ENCODE measurements around the gene SEMA5A.

SEMA5A gene

GRCh38 chr5:9054821-9055589 lies 490.9 kb downstream of the SEMA5A start:
- H3K9me3 Mint-ChIP-seq = peaks cover 4% of the 10 kb centered on the region
- no peaks in the 10 kb centered on the region for H3K27me3 Mint-ChIP-seq (ENCODE audit: low read depth)
- no peaks in the 10 kb centered on the region for H3K4me1 Mint-ChIP-seq (ENCODE audit: low read depth)
- no peak overlapping the region for H3K4me3 Mint-ChIP-seq
- no peaks in the 10 kb centered on the region for H3K36me3 Mint-ChIP-seq (ENCODE audit: low read depth)
- H3K27ac Mint-ChIP-seq = no peak overlapping the region

GRCh38 chr5:9054322-9054721 lies 491.6 kb downstream of the SEMA5A start:
- H3K4me1 Mint-ChIP-seq (ENCODE audit: low read depth) = no peaks in the 10 kb centered on the region

GRCh38 chr5:9052421-9052820 lies 493.5 kb downstream of the SEMA5A start:
- H3K27ac Mint-ChIP-seq = no peak overlapping the region
- H3K36me3 Mint-ChIP-seq (ENCODE audit: low read depth) = no peaks in the 10 kb centered on the region
- H3K9me3 Mint-ChIP-seq = peaks cover 9% of the 10 kb centered on the region
- H3K4me1 Mint-ChIP-seq (ENCODE audit: low read depth) = no peaks in the 10 kb centered on the region
- no peaks in the 10 kb centered on the region for H3K27me3 Mint-ChIP-seq (ENCODE audit: low read depth)
- H3K4me3 Mint-ChIP-seq = no peak overlapping the region

More at GRCh38 chr5:9054322-9054721, 491.6 kb downstream of the SEMA5A start:
- Mint-ChIP-seq H3K27me3 (ENCODE audit: low read depth) (no peaks in the 10 kb centered on the region), H3K36me3 (ENCODE audit: low read depth) (no peaks in the 10 kb centered on the region), H3K27ac (no peak overlapping the region), H3K4me3 (no peak overlapping the region), H3K9me3 (peaks cover 8% of the 10 kb centered on the region)

GRCh38 chr5:9051779-9052178 lies 494.1 kb downstream of the SEMA5A start:
- peaks cover 9% of the 10 kb centered on the region for H3K9me3 Mint-ChIP-seq
- H3K4me1 Mint-ChIP-seq (ENCODE audit: low read depth) = no peaks in the 10 kb centered on the region
- H3K27ac Mint-ChIP-seq = no peak overlapping the region
- no peaks in the 10 kb centered on the region for H3K36me3 Mint-ChIP-seq (ENCODE audit: low read depth)
- H3K4me3 Mint-ChIP-seq = no peak overlapping the region
- no peaks in the 10 kb centered on the region for H3K27me3 Mint-ChIP-seq (ENCODE audit: low read depth)

- Mint-ChIP-seq H3K36me3 (ENCODE audit: low read depth) (no peaks in the 10 kb centered on the region), H3K4me3 (no peak overlapping the region), H3K4me1 (ENCODE audit: low read depth) (no peaks in the 10 kb centered on the region), H3K27me3 (ENCODE audit: low read depth) (no peaks in the 10 kb centered on the region), H3K27ac (no peak overlapping the region), H3K9me3 (peaks cover 9% of the 10 kb centered on the region)
Observed at GRCh38 chr5:9047932-9048331, 497.9 kb downstream of the SEMA5A start.

- H3K36me3 Mint-ChIP-seq (ENCODE audit: low read depth) = no peaks in the 10 kb centered on the region
- peaks cover 9% of the 10 kb centered on the region for H3K9me3 Mint-ChIP-seq
- no peaks in the 10 kb centered on the region for H3K4me1 Mint-ChIP-seq (ENCODE audit: low read depth)
- no peak overlapping the region for H3K4me3 Mint-ChIP-seq
- H3K27me3 Mint-ChIP-seq (ENCODE audit: low read depth) = no peaks in the 10 kb centered on the region
- no peak overlapping the region for H3K27ac Mint-ChIP-seq
Observed at GRCh38 chr5:9046756-9047481, 499.0 kb downstream of the SEMA5A start.

GRCh38 chr5:9045946-9046345 lies 499.9 kb downstream of the SEMA5A start:
- H3K36me3 Mint-ChIP-seq (ENCODE audit: low read depth) = no peaks in the 10 kb centered on the region
- H3K4me1 Mint-ChIP-seq (ENCODE audit: low read depth) = no peaks in the 10 kb centered on the region
- H3K4me3 Mint-ChIP-seq = no peak overlapping the region
- H3K27me3 Mint-ChIP-seq (ENCODE audit: low read depth) = no peaks in the 10 kb centered on the region
- H3K27ac Mint-ChIP-seq = no peak overlapping the region
- H3K9me3 Mint-ChIP-seq = peaks cover 9% of the 10 kb centered on the region

- Mint-ChIP-seq H3K9me3 (peaks cover 4% of the 10 kb centered on the region), H3K4me1 (ENCODE audit: low read depth) (no peaks in the 10 kb centered on the region), H3K27me3 (ENCODE audit: low read depth) (no peaks in the 10 kb centered on the region), H3K4me3 (no peak overlapping the region), H3K36me3 (ENCODE audit: low read depth) (no peaks in the 10 kb centered on the region), H3K27ac (no peak overlapping the region)
Observed at GRCh38 chr5:9042241-9042640, 503.6 kb downstream of the SEMA5A start.

- Mint-ChIP-seq H3K4me1 (ENCODE audit: low read depth) (no peaks in the 10 kb centered on the region), H3K36me3 (ENCODE audit: low read depth) (no peaks in the 10 kb centered on the region), H3K27me3 (ENCODE audit: low read depth) (no peaks in the 10 kb centered on the region), H3K9me3 (peaks cover 4% of the 10 kb centered on the region), H3K27ac (no peak overlapping the region), H3K4me3 (no peak overlapping the region)
Observed at GRCh38 chr5:9040475-9040874, 505.4 kb downstream of the SEMA5A start.

- Mint-ChIP-seq H3K27ac (no peak overlapping the region), H3K9me3 (peaks cover 4% of the 10 kb centered on the region), H3K4me1 (ENCODE audit: low read depth) (no peaks in the 10 kb centered on the region), H3K36me3 (ENCODE audit: low read depth) (no peaks in the 10 kb centered on the region), H3K4me3 (no peak overlapping the region), H3K27me3 (ENCODE audit: low read depth) (no peaks in the 10 kb centered on the region)
Observed at GRCh38 chr5:9037048-9037447, 508.8 kb downstream of the SEMA5A start.

- H3K4me3 Mint-ChIP-seq = no peak overlapping the region
- no peaks in the 10 kb centered on the region for H3K4me1 Mint-ChIP-seq (ENCODE audit: low read depth)
- no peaks in the 10 kb centered on the region for H3K27me3 Mint-ChIP-seq (ENCODE audit: low read depth)
- H3K9me3 Mint-ChIP-seq = peaks cover 4% of the 10 kb centered on the region
- H3K36me3 Mint-ChIP-seq (ENCODE audit: low read depth) = no peaks in the 10 kb centered on the region
- no peak overlapping the region for H3K27ac Mint-ChIP-seq
Observed at GRCh38 chr5:9035346-9035745, 510.5 kb downstream of the SEMA5A start.

GRCh38 chr5:9034649-9035048 lies 511.2 kb downstream of the SEMA5A start:
- H3K9me3 Mint-ChIP-seq = peaks cover 4% of the 10 kb centered on the region
- H3K4me3 Mint-ChIP-seq = no peak overlapping the region
- no peak overlapping the region for H3K27ac Mint-ChIP-seq
- H3K27me3 Mint-ChIP-seq (ENCODE audit: low read depth) = no peaks in the 10 kb centered on the region
- H3K4me1 Mint-ChIP-seq (ENCODE audit: low read depth) = no peaks in the 10 kb centered on the region
- no peaks in the 10 kb centered on the region for H3K36me3 Mint-ChIP-seq (ENCODE audit: low read depth)

GRCh38 chr5:9033524-9033923 lies 512.4 kb downstream of the SEMA5A start:
- Mint-ChIP-seq H3K4me3 (no peak overlapping the region), H3K4me1 (ENCODE audit: low read depth) (no peaks in the 10 kb centered on the region), H3K36me3 (ENCODE audit: low read depth) (no peaks in the 10 kb centered on the region), H3K9me3 (no peaks in the 10 kb centered on the region), H3K27ac (no peak overlapping the region), H3K27me3 (ENCODE audit: low read depth) (no peaks in the 10 kb centered on the region)

GRCh38 chr5:9025942-9026341 lies 519.9 kb downstream of the SEMA5A start:
- Mint-ChIP-seq H3K36me3 (ENCODE audit: low read depth) (no peaks in the 10 kb centered on the region), H3K4me3 (no peak overlapping the region)

GRCh38 chr5:9020996-9021395 lies 524.9 kb downstream of the SEMA5A start:
- no peaks in the 10 kb centered on the region for H3K4me1 Mint-ChIP-seq (ENCODE audit: low read depth)
- H3K9me3 Mint-ChIP-seq = peaks cover 47% of the 10 kb centered on the region
- H3K27me3 Mint-ChIP-seq (ENCODE audit: low read depth) = no peaks in the 10 kb centered on the region
- no peaks in the 10 kb centered on the region for H3K36me3 Mint-ChIP-seq (ENCODE audit: low read depth)
- H3K27ac Mint-ChIP-seq = no peak overlapping the region
- no peak overlapping the region for H3K4me3 Mint-ChIP-seq

More at GRCh38 chr5:9025942-9026341, 519.9 kb downstream of the SEMA5A start:
- Mint-ChIP-seq H3K27ac (no peak overlapping the region), H3K27me3 (ENCODE audit: low read depth) (no peaks in the 10 kb centered on the region), H3K9me3 (peaks cover 58% of the 10 kb centered on the region), H3K4me1 (ENCODE audit: low read depth) (no peaks in the 10 kb centered on the region)
